Nucleus accumbens (tissue), 56 donors: Measurements from ENCODE around the gene KLHDC7B.
"Not testable (repeated sequence)": the region's sequence is repeated elsewhere in the genome, so short reads cannot be mapped to it uniquely, and the experiment has no call there.

Experiments used
- DNase-seq, 56 donors: peaks; one replicate each; lab custom pipeline; 2025; lab: John Stamatoyannopoulos, UW

Gene KLHDC7B

DNA sequence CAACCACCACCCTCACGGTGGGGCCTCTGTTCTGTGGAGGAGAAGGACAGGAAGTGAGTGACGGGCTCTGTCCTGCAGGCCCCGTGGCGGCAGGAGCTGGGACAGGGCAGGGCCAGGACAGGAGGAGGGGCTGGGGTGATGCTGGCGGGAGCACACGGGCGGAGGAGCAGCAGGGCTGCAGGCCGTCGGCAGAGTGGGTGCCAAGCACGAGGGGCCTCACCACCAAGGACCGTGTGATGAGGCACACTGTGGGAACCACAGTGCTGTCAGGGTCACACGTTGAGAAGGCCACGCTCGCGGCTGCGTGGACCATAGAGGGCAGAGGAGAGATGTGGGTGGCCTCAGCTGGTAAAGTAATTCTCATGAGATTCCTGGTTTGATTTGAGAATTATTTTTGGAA is 28.8 kb upstream of the KLHDC7B start:
- no peak for DNase-seq

DNA sequence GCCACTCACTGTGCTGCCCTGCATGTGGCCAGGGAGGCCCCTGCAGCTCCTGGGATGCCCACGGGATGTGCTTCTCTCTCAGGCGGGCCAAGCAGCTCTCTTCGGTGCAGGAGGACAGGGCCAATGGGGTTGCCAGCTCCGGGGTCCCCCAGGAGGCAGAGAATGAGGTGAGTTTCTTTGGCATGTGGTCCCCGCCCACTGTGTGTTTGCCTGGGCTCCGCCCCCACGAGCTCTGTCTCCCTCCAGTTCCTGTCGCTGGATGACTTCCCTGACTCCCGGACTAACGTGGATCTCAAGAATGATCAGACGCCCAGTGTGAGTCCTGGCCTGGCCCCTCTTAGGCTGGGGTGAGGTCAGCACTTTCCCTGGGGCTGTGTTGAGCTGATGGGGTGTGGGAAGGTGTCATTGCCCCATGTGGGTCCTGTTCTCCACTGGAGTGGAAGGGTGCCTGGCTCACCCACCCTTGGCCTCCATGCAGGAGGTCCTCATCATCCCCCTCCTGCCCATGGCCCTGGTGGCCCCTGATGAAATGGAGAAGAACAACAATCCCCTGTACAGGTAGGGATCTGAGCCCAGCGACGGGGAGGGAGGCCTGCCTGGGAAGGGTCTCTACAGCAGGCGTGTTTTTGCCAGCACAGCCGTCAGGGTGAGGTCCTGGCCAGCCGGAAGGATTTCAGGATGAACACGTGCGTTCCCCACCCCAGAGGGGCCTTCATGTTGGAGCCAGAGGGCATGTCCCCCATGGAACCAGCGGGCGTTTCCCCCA is 28.0 kb upstream of the KLHDC7B start:
- DNase-seq: no peak

DNA sequence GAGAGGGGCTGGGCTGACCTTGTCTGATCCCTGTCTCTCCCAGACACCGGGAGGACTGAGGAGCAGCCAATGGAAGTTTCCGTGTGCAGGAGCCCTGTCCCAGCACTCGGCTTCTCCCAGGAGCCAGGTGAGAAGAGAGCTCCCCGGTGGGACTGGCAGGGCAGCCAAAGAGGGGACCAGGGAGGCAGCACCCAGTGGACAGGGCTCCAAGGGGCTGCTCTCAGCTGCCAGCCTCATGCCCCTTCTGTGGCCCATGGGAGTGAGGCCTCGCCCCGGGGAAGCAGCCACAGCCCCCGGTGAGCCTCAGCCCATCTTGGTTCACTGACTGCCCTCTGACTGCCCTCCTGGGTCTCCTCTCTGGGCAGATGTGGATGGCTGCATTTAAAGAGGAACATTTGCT is 27.1 kb upstream of the KLHDC7B start:
- DNase-seq: no peak

DNA sequence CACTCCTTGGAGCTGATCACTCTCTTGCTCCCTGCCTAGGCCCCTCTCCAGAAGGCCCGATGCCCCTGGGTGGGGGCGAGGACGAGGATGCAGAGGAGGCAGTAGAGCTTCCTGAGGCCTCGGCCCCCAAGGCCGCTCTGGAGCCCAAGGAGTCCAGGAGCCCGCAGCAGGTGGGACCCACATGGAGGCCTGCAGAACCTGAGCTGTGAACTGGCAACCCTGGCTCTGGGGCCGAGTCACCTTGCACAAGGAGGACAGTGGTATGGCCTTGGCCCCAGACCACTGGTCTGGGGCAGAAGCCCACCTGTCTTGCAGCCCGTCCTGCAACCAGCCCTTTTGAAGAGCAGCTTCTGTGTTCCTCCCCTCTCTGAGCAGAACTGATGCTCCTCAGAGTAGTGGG is 26.5 kb upstream of the KLHDC7B start:
- DNase-seq: no peak

DNA sequence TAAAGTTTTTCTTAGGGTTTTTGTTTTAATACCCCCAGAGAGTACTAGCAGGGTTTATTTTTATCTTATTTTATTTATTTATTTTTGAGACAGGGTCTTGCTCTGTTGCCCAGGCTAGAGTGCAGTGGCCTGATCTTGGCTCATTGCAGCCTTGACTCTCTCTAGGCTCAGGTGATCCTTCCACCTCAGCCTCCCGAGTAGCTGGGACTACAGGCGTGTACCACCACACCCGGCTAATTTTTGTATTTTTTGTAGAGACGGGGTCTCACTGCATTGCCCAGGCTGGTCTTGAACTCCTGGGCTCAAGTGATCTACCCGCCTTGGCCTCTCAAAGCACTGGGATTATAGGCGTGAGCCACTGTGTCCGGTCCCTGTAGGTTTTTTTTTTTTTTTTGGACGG is 25.5 kb upstream of the KLHDC7B start:
- DNase-seq: not testable (repeated sequence)

DNA sequence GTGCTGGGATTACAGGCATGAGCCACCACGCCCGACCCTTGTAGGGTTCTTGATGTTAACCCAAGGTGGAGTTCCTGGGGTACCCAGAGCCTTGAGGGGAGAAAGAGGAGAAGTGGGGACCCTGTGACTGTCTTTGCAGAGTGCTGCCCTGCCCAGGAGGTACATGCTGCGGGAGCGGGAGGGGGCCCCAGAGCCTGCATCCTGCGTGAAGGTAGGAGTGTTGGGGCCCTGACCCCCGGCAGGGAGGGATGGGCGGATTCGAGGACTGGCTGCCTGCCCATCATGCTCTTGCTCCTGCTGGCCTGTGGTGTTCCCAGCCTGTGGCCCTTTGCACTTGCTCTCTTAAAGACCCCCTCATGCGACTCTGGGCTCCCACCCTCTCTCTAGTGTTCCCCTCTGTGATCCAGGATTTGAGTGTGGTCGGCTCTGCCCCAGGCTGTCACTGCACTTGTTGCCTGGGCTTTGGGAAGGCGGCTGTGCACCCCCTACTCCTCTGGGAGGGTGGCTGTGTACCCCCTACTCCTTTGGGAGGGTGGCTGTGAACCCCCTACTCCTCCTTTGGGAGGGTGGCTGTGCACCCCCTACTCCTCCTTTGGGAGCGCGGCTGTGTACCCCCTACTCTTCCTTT is 24.8 kb upstream of the KLHDC7B start:
- no peak for DNase-seq

DNA sequence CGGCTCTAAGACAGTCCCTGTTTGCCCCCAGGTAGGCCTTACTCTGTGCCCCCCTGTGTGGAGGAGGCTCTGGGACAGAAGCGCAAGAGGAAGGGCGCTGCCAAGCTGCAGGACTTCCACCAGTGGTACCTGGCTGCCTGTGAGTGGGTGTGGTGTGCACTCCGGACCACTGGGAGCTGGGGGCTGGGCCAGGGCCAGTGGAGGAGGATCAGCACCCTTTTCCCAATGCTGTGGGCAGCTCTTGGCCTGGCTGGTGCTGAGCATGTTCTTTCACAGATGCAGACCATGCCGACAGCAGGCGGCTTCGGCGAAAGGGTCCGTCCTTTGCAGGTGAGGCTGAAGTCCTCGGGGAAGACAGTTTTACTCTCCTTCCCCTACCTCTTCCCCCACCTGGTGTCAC is 24.0 kb upstream of the KLHDC7B start:
- no peak for DNase-seq

DNA sequence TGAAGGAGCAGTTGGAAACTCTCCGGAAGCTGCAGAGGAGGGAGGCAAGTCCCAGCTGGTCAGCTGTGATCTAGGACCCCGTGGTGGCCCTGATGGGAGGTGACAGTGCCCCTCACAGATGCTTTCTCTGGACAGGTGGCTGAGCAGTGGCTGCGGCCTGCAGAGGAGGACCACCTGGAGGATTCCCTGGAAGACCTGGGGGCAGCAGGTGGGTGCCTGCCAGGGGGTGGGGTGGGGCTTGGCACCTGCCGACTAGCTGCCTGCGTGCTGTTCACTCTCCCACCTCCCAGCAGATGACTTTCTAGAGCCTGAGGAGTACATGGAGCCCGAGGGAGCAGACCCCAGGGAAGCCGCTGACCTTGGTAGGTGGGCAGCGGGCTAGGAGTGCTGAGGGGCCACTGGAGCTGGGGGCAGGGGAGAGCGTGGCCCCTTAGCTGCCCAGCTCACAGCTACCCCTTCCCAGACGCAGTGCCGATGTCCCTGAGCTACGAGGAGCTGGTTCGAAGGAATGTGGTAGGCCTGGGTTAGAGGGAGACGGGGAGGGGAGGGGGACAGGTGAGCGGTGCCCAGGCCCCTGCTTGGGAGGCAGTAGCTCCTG is 23.4 kb upstream of the KLHDC7B start:
- no peak for DNase-seq

DNA sequence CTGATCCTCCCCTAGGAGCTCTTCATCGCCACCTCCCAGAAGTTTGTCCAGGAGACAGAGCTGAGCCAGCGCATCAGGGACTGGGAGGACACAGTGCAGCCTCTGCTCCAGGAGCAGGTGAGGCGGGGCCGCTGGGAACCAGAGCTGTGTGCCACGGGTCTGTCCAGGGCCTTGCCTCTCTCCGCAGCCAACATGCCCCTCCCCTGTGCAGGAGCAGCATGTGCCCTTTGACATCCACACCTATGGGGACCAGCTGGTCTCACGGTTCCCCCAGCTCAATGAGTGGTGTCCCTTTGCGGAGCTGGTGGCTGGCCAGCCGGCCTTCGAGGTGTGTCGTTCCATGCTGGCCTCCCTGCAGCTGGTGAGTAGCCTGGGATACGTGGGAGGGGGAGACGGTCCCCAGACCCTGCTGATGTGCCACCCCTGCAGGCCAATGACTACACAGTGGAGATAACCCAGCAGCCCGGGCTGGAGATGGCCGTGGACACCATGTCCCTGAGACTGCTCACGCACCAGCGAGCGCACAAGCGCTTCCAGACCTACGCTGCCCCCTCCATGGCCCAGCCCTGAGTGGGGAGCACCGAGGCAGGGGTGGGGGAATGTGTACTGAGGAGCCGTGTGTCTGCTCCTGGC is 22.8 kb upstream of the KLHDC7B start:
- no peak for DNase-seq

DNA sequence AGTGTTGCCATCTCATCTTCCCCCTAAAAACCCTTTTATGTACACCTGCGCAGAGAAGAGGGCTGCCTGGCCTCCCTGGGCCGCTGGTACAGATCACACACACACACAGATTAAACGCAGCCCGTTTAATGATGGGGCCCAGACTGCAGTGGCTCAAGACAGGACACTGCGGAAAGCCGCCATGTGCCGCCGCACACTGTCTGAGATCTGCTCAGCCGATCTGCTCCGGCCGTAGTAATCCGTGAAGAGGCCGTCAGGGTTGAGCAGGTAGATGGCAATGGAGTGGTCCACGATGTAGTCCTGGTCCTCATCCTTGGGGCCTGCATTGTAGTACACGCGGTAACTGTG is 22.3 kb upstream of the KLHDC7B start:
- no peak for DNase-seq

DNA sequence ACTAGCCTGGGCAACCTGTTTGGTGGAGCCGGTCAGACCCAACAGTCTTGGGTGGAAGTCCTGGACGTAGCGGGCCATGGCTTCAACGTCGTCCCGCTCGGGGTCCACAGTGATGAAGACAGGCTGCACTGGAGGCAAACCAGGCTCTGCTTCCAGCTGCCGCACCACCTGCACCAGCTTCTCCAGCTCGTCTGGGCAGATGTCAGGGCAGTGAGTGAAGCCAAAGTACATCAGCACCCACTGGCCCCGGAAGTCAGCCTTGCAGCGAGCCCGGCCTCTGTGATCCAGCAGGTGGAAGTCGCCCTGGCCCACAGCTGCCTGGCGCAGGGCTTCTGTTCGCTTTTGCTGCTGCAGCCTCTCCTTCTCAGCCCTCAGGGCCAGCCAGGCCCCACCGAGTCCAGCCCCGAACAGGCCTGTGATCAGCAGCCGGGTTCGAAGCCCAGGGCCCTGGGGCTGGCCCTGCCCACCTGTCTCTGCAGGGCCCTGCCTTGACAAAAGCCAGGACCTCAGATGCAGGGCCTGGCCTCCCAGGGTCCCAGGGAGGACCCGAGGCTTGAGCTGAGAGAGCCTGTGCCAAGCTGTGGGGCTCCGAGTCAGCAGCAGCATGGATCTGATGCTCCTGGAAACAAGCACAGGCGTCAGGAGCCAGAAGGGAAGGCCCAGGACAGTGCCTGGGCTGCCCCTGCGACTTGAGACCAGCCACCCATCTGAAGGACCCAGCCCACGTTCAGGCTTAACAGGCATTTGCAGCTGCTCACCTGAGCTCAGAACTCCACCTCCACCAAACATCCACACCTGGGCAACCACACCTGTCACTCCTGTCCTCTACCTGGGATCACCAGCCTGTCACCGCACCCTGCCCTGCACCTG is 21.7 kb upstream of the KLHDC7B start:
- DNase-seq: no peak

DNA sequence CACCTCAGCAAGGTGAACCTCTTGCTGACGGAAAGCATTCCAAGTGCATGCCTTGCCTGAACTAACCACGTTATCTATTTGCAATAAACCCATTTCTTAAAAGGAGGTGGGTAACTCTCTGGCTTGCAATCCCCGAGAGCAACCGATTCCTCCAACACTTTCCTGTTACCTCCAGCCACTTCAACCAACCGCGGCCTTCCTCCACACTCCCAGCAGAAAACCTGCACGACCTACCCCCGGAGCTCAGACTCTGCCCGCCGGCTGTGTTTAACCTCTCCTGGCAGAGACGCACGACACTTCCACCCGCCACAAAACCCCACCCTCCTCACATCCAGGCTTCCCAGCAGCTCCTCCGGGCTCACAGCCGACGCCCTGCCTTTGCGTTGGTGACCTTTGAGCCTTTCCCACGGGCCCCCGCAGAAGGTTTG is 21.0 kb upstream of the KLHDC7B start:
- no peak for DNase-seq

DNA sequence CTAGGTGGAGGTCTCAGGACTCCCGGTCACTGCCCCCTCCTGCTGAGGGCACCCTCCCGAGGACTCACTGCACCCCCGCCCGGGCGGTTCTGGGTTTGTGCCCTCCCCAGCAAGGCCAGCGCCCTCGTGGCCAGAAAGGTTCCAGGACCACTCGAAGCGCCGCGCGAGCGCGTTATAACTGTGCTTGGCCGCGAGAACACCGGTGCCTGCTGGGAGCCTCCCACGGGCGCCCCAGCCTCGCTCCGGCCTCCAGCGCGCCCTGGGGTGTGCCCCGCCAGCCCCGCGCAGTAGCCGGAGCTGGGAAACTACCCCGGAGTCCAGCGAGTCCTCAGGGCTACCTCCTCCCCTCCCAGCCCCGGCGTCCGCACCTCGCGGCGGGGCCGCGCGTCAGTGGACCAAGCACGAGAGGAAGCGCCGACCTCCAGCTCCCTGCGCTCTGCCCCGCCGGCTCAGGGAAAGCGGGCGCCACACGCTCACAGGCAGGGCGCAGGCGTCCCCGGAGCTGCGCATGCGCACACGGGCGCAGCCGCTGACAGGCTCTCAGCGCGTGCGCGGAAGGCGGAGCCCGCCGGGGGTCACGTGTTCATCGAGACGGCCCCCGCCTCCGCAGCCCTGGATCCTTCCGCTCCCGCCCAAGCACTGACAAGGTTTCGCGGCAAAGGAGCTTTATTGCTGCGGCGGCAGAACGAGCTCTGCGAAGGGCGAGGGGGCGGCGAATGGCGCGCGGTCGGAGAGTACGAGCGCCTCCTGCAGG is 20.4 kb upstream of the KLHDC7B start, which contains the start of gene SCO2:
SCO2 (minus strand) TSS at position 495 of the 754 bp plus-strand sequence. CDS start 1,187 bp downstream, outside the sequence.
- DNase-seq: peak; percentile 36 to 96 (median 89)

DNA sequence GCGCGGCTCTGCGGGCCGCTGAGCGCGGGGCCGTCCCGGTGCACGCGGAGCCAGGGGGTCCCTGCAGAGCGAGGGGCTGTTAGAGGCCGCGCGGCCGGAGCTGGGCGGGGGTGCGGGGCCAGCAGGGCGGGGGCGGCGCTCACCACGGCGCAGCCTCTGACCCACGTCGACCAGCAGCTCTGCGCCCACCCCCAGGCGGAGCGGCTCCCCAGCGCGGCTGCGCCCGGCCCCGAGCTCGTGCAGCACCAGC is 19.9 kb upstream of the KLHDC7B start:
- peak in 16 of 56 donors; percentile 60 to 89 (median 68) for DNase-seq

DNA sequence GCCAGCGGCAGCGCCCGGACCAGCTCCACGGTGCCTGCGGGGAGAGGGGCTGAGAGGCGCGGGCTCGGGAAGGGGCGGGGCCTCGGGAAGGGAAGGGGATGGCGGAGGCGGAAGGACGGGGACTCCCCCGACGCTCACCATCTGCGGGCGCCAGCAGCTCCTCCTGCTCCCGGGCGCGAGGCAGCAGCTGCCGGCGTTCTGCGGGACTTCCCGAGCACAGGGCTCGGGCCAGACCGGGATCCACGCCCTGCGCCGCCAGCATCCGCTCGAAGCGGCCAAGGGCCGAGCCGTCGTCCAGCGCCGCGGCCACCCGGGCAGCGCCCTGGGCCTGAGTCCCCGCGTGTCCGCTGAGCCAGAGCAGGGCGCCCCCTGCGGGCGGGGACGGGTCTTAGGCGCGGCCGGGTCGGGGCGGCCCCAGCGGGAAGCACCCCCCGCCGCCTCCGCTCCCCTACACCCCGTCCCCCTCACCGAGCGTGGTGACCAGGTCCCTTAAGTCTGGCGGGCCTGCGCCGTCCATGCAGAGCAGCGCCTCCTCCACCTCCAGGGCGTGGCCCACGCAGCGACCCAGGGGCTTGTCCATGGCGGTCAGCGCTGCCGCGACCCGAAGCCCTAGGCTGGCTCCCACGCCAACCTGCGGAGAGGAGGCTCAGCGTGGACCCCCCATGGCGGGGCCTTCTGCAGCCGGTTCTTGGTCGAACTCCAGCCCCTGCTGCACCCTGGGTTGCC is 19.4 kb upstream of the KLHDC7B start:
- peak in 38 of 56 donors; percentile 20 to 78 (median 65) for DNase-seq

DNA sequence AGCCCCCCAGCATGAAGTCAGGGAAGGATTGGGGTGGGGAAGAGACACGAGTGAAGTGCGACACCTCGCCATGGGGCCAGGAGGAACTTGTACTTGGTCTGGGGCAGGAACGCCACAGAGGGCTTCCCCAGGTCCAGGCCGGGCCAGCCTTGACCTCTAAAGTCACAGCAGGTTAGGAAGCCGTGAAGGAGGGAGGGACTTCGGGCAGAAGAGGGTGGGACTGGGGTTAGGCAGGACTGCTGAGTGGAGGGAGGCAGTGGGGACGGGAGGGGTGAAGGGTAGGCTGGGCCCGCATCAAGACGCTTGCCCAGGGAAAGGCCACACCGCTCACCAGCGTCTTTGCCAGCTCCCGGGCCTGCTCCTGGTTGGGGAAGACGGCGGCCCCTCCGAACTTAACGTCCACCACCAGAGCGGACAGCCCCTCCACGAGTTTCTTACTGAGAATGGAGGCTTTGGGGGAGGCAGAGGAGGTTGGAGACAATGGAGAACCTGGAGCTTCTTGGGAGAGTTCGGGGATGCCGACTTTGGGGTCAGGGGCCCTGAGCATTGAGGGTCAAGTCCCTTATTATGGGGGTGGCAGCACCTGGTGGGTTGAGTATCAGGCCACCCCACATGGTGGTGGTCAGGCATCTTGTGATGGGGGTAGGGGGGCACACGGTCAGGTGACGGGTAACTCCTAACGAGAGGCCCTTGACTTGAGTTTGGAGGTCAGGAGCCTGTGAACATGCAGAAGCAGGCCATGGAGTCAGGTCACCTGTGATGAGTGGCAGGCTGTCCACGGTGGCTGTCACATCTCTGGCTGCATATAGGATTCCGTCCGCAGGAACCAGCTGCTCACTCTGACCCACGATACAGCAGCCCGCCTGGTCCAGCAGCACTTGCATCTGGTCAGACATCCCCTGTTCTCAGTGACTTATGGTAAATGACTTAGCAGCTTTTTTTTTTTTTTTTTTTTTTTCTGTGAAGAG is 18.6 kb upstream of the KLHDC7B start:
- peak in 2 of 56 donors; percentile 6 to 38 for DNase-seq

DNA sequence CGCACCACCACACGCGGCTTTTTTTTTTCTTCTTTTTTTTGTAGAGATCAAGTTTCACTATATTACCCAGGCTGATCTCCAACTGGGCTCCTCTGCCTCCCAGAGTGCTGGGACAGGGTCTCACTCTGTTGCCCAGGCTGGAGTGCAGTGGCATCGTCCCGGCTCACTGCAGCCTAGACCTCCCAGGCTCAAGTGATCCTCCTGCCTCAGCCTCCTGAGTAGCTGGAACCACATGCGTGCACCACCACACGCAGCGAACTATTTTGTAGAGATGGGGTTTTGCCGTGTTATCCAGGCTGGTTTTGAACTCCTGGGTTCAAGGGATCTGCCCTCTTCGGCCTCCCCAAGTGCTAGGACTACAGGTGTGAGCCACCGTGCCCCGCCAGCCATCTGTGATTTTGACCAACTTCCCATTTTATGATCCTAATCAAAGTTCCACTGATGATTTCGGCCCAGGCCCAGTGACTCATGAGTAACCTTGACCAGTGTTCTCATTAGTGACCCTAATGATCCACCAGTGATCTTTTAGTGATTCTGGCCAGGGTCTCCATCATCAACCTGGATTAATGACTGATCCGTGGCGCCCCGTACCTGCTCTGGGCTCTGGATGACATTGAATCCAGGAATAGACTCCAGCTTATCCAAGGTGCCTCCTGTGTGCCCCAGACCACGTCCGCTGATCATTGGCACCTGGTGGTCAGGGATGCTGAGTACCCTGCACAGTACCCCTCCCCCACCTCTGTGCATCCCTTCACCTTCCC is 17.6 kb upstream of the KLHDC7B start:
- DNase-seq: no peak
